ENCODE measurements around the gene REEP3.

REEP3 gene

GRCh38 chr10:63534723-63535122 is 13.5 kb downstream of the REEP3 start:
- Histone ChIP-seq H3K9ac (ENCODE audit: low read depth, low read length) (no peak overlapping the region), H3K27ac (ENCODE audit: low read length) (no peak overlapping the region), H3K79me2 (ENCODE audit: insufficient read depth, low read length) (peaks cover 83% of the 10 kb centered on the region), H3K4me3 (ENCODE audit: low read depth in 1 of 2, low read length in 2 of 2) (no peak overlapping the region), H3K4me2 (ENCODE audit: insufficient read depth, low read length) (no peak overlapping the region), H4K20me1 (ENCODE audit: insufficient read depth, low read length) (peaks cover 31% of the 10 kb centered on the region), H3K4me1 (ENCODE audit: insufficient read depth, low read length) (no peaks in the 10 kb centered on the region), H3K36me3 (ENCODE audit: insufficient read depth, low read length) (no peaks in the 10 kb centered on the region), H3K27me3 (ENCODE audit: insufficient read depth, low read length, poor library complexity) (no peaks in the 10 kb centered on the region), H2AFZ (ENCODE audit: low read depth, low read length) (no peak overlapping the region), H3K9me3 (ENCODE audit: insufficient read depth, low read length, severe bottlenecking) (no peaks in the 10 kb centered on the region)
- TF ChIP-seq, protein P1, sequence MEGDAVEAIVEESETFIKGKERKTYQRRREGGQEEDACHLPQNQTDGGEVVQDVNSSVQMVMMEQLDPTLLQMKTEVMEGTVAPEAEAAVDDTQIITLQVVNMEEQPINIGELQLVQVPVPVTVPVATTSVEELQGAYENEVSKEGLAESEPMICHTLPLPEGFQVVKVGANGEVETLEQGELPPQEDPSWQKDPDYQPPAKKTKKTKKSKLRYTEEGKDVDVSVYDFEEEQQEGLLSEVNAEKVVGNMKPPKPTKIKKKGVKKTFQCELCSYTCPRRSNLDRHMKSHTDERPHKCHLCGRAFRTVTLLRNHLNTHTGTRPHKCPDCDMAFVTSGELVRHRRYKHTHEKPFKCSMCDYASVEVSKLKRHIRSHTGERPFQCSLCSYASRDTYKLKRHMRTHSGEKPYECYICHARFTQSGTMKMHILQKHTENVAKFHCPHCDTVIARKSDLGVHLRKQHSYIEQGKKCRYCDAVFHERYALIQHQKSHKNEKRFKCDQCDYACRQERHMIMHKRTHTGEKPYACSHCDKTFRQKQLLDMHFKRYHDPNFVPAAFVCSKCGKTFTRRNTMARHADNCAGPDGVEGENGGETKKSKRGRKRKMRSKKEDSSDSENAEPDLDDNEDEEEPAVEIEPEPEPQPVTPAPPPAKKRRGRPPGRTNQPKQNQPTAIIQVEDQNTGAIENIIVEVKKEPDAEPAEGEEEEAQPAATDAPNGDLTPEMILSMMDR (IDR thresholded peaks at IDR 0.05; ENCODE audit: borderline replicate concordance, extremely low read depth, low read length, poor library complexity, severe bottlenecking): no peak
- TF ChIP-seq EZH2 (IDR thresholded peaks at IDR 0.05; ENCODE audit: borderline replicate concordance, low read depth, low read length, severe bottlenecking): no peak
- DNase-seq (no peak), ATAC-seq (ENCODE audit: insufficient read depth, low read depth) (no peak)

GRCh38 chr10:63536698-63537097 is 15.5 kb downstream of the REEP3 start:
- peaks cover 74% of the 10 kb centered on the region for H3K79me2 ChIP-seq (ENCODE audit: insufficient read depth, low read length)
- H3K9ac ChIP-seq (ENCODE audit: low read depth, low read length): no peak overlapping the region
- no peak overlapping the region for H3K27ac ChIP-seq (ENCODE audit: low read length)

GRCh38 chr10:63537536-63537935 is 16.3 kb downstream of the REEP3 start:
- no peak for DNase-seq
- Histone ChIP-seq H2AFZ (ENCODE audit: low read depth, low read length) (no peak overlapping the region), H3K4me2 (ENCODE audit: insufficient read depth, low read length) (no peak overlapping the region), H3K36me3 (ENCODE audit: insufficient read depth, low read length) (no peaks in the 10 kb centered on the region), H3K27ac (ENCODE audit: low read length) (no peak overlapping the region), H3K27me3 (ENCODE audit: insufficient read depth, low read length, poor library complexity) (no peaks in the 10 kb centered on the region), H3K4me1 (ENCODE audit: insufficient read depth, low read length) (no peaks in the 10 kb centered on the region), H3K79me2 (ENCODE audit: insufficient read depth, low read length) (peaks cover 67% of the 10 kb centered on the region), H3K4me3 (ENCODE audit: low read depth in 1 of 2, low read length in 2 of 2) (no peak overlapping the region), H4K20me1 (ENCODE audit: insufficient read depth, low read length) (peaks cover 34% of the 10 kb centered on the region), H3K9ac (ENCODE audit: low read depth, low read length) (no peak overlapping the region), H3K9me3 (ENCODE audit: insufficient read depth, low read length, severe bottlenecking) (no peaks in the 10 kb centered on the region)
- ATAC-seq (ENCODE audit: insufficient read depth, low read depth): no peak
- no peak for TF ChIP-seq EZH2 (IDR thresholded peaks at IDR 0.05; ENCODE audit: borderline replicate concordance, low read depth, low read length, severe bottlenecking)
- TF ChIP-seq, protein P1 (IDR thresholded peaks at IDR 0.05; ENCODE audit: borderline replicate concordance, extremely low read depth, low read length, poor library complexity, severe bottlenecking): no peak

More at GRCh38 chr10:63536698-63537097, 15.5 kb downstream of the REEP3 start:
- ATAC-seq (ENCODE audit: insufficient read depth, low read depth): no peak
- H2AFZ ChIP-seq (ENCODE audit: low read depth, low read length): no peak overlapping the region
- TF ChIP-seq EZH2 (IDR thresholded peaks at IDR 0.05; ENCODE audit: borderline replicate concordance, low read depth, low read length, severe bottlenecking): no peak
- TF ChIP-seq, protein P1 (IDR thresholded peaks at IDR 0.05; ENCODE audit: borderline replicate concordance, extremely low read depth, low read length, poor library complexity, severe bottlenecking): no peak
- no peaks in the 10 kb centered on the region for H3K36me3 ChIP-seq (ENCODE audit: insufficient read depth, low read length)
- peaks cover 31% of the 10 kb centered on the region for H4K20me1 ChIP-seq (ENCODE audit: insufficient read depth, low read length)
- H3K4me3 ChIP-seq (ENCODE audit: low read depth in 1 of 2, low read length in 2 of 2): no peak overlapping the region
- H3K27me3 ChIP-seq (ENCODE audit: insufficient read depth, low read length, poor library complexity): no peaks in the 10 kb centered on the region
- no peak for DNase-seq
- H3K4me1 ChIP-seq (ENCODE audit: insufficient read depth, low read length): no peaks in the 10 kb centered on the region
- no peaks in the 10 kb centered on the region for H3K9me3 ChIP-seq (ENCODE audit: insufficient read depth, low read length, severe bottlenecking)
- H3K4me2 ChIP-seq (ENCODE audit: insufficient read depth, low read length): no peak overlapping the region

DNA sequence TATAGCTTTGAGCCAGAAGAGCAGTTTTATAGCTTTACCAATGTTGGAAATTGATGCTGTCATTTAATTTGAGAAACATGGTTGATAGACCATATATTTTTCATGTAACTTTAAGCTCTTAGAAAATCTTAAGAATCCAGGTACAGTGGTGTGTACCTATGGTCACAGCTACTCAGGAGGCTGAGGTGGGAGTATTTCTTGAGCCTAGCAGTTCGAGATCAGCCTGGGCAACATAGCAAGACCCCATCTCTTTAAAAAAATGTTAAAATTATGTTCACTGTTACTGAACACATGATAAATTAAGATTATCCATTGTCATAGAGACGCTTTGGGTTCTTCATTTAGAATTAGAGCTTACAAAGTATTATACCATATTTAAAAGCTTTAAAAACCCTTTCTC is 18.2 kb downstream of the REEP3 start:
- Histone ChIP-seq H3K4me2 (ENCODE audit: insufficient read depth, low read length) (no peak overlapping the region), H3K9me3 (ENCODE audit: insufficient read depth, low read length, severe bottlenecking) (no peaks in the 10 kb centered on the region), H2AFZ (ENCODE audit: low read depth, low read length) (no peak overlapping the region), H3K9ac (ENCODE audit: low read depth, low read length) (no peak overlapping the region), H3K27me3 (ENCODE audit: insufficient read depth, low read length, poor library complexity) (no peaks in the 10 kb centered on the region), H3K79me2 (ENCODE audit: insufficient read depth, low read length) (peaks cover 66% of the 10 kb centered on the region), H3K4me3 (ENCODE audit: low read depth in 1 of 2, low read length in 2 of 2) (no peak overlapping the region), H3K36me3 (ENCODE audit: insufficient read depth, low read length) (no peaks in the 10 kb centered on the region), H4K20me1 (ENCODE audit: insufficient read depth, low read length) (peaks cover 28% of the 10 kb centered on the region; the same call in 1 of the 2 replicates), H3K4me1 (ENCODE audit: insufficient read depth, low read length) (no peaks in the 10 kb centered on the region), H3K27ac (ENCODE audit: low read length) (no peak overlapping the region)
- ATAC-seq (ENCODE audit: insufficient read depth, low read depth) (no peak), DNase-seq (no peak)
- TF ChIP-seq, protein P1 (IDR thresholded peaks at IDR 0.05; ENCODE audit: borderline replicate concordance, extremely low read depth, low read length, poor library complexity, severe bottlenecking): no peak
- TF ChIP-seq EZH2 (IDR thresholded peaks at IDR 0.05; ENCODE audit: borderline replicate concordance, low read depth, low read length, severe bottlenecking): no peak

Measured in DND-41 (cell line).